NOMO-1 treated with dmso at 0.1 percent for 144 hours (cell line): ENCODE data around the gene GAB2.
"Not testable (repeated sequence)": the region's sequence is repeated elsewhere in the genome, so short reads cannot be mapped to it uniquely, and the experiment has no call there.

Experiments used
- DNase-seq: peaks from one replicate; lab custom pipeline; 2025; ENCODE audit not compliant: unreplicated experiment; lab: John Stamatoyannopoulos, UW

The GAB2 gene

DNA sequence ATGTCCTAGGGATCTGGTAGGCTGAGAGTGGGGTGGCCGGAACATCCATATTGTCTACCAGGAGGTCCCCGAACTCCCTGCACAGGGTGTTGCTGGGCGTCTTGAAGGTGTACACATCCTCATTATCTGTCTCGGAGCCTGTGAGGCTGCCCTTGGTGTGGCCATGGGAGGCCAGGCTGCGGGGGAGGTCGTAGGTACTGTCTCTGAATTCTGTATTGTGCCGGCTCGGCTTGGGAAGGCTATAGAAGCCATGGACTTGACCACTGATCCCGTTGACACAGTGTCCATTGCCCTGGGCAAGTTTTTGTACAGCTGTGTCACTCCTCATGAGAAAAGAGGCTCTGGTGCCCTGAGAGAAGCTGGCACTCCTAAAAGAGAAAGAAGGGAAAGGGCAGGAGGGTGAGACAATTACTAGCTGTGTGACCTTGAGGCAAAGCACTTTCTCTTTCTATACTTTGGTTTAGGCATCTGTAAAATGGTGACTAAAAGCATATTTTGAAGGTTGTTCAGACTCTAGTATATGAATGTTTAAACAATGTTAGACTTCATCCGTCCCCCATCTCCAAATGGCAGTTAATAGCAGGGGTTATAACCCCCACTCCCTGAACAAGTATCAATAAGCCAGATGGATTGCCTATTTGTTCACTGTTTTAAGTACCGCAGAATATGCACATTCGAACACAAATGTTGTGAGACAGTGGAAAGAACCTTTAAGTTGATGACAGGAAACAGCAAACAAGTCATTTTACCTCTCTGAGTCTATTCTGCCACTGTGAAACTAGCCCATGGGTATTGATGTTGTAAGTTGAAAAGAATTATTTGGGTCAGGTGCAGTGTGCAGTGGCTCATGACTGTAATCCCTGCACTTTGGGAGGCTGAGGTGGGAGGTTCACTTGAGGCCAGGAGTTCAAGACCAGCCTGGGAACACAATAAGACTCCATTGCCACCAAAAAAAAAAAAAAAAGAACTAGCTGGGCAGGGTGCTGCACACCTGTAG, 190.6 kb downstream of the GAB2 start:
- DNase-seq, result no peak

DNA sequence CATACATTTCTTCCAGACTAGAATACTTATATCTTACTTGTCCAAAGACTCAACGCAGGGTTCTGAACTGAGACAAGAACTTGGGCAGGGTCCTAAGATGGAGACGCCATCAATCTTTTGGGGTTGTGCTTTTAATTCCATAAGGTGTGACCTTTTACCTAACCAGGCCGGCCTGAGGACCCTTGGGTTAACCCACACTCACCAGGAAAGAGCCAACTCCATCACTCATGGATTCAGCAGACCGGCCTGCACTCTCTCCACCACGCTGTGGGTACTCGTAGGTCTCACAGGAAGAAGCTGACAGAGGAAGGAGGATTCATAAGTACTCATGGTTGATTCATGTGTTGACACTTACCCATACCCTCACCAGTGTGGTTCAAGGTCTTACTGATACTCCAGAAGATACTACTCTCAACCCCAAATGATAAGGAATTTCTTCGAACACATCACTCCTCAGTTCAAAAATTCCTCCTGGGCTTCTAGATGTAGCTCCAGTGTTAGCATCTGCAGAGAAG, 192.7 kb downstream of the GAB2 start:
- DNase-seq, result no peak

DNA sequence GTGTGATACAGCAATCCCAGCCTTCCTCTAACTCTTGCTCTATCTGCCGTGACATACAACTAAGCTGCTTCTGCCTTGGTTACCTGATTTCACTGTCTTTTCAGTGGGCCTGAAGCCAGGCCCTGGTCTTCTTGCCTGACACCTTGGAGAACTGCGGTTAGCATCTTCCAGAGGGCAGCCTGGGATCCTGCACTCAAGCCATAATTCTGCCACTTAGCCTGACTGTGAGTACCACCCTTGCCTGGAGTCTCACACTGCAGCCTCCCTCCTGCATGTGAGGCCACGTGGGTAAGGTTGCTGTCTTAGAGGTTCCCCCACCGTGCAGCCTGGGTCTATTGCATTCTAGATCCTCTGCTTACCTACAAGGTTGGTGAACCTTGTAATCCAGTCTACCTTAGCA, 193.1 kb downstream of the GAB2 start:
- DNase-seq, result no peak

DNA sequence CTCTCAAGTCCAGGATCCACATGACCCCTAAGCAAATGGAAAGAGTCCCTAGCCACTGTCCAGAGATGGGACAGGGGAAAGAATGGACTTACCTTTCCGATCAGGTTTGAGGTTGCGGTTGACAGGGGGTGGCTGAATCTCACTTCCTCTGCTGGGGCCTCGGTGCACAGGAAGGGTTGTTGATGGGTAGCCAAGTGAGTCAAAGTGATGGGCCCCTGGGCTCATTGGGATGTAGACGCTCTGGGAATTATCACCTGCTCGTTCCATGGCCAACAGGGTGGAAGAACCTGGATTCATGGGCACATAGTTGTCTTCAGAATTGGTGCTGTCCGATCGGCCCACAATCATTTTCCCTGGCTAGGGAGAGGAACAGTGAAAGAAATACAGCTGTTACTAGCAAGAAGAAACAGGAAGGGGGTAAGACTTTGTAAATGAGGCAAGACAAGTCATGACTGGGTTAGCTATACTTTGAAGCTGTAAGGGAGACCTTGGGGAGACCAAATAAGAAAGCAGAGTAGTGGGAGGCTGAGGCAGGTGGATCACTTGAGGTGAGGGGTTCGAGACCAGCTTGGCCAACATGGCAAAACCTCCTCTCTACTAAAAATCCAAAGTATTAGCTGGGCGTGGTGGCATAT, 194.2 kb downstream of the GAB2 start:
- no peak for DNase-seq

DNA sequence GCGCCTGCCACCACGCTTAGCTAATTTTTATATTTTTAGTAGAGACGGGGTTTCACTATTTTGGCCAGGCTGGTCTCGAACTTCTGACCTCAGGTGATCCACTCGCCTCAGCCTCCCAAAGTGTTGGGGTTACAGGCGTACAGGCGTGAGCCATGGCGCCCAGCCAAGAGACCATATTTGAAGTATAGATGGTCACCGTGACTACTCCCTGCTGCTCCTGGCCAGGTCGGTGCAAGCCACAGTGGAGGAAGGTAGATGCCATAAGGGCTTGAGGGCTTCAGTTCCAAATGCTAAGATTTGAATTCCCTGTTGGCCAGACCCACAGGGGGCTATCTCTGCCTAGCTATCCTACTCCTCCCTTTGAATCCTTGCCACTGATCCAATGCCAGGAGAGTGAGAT, 194.9 kb downstream of the GAB2 start:
- not testable (repeated sequence) for DNase-seq

DNA sequence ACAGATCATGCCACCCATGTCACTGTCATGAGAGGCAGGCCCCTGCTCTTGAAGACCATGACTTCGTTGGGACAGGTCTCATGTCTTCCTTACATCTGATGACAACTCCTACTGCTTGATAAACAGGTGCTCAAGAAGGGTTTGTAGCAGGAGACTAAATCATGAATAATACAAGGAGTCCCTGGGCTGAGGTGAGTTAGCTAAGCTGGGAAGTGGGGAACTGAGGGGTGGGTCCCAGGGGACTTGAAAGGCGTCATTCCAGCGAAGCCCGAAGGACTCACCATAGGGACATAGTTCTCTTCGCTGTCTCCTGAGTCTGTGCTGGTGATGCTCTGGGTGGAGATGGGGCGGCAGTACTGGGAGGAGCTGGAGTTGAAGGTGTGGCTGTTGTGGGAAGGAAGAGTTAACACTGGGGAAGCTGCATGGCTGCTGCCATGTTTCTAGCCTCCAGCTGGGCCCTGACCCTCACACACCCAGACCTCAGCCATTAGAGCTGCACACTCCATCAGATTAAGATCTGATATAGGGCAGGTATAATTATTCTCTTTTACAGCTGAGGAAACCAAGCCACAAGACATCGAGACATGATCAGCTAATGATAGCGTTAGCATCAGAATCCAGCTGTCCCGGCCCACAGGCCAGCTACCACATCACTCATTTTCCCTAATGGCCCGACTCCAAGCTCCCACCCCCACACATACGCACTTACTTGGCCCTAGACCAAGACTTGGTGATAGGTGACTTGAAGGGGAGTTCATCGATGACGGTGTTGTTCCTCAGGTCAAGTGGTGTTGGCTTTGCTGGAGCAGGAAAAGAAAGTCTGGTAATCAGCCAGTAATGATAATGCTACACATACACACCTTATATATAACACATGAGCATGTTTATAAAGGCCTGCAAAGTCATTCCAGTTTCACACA, 196.0 kb downstream of the GAB2 start:
- no peak for DNase-seq

DNA sequence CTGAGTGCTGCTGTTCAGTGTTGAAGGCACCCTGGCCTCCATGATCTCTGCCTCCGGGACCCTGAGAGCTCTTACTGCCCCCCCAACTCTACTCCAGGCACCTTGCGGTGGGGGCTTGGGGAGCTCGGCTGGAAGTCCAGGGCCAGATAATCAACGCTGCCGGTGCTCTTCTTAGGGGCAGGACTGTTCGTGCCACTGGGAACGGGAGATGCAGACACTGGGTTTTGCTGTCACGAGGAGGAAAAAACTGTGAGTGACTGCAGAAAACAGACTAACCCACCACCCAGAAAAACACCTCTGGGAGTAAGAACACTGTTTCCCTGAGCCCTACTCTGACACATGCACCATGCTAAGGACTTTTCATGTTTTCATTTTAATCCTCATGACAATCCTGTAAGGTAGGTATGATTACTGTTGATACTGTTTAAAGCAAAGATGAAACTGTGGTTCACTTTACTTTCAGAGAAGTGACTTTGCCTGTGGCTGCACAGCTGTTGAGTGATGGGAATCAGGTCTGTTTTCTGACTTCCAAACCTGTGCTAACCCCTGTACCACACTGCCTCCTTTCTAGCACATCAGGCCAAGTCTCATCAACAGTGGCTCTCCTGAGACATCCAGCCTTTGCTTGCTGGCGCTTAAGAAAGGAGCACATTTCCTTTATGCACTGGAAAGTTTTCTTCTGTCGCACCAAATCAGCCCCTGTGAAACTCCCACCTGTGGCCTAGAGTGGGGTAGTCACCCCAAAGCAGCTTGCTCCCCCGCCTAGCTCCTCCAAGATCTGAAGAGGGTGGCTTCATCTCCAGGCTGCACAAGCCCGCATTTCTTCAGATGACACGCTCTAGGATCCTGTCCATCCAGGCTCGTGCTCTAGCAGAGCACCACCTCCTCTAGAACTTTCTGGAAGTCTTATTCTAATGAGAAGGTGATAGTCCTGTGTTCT, 197.1 kb downstream of the GAB2 start:
- no peak for DNase-seq

DNA sequence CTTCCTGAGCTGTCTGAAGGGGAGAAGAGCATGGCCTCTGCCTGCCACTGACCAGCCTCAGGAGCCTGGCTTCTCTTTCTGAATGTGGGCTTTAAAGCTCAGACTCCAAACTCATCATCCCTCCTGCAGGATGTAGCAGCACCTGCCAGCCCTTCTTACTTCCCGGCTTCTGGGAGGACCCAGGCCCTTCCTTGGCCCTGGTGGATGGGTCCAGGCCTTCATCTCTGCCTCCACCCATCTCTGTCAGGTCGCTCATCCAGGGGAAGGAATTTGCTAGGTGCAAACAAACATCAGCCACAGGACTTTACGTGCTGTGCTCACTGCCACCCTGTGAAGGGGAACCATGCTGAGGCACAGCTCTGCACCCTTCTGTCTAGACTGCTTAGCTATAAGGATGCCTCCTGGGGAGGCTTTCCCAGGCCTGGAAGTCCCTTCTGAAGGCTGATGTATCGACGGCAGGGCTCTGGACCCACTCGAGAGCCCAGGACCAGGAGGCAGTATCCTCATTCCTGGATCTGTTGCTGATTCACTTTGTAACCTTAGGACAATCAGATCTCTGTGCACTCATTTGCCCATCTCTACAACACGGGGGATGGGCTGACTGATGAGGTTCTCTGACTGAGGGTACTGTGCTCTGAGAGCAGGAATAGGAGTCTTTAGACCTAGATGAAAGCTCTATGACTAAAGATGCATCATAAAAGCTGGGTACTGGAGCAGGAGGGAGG, 198.0 kb downstream of the GAB2 start:
- DNase-seq, result no peak

DNA sequence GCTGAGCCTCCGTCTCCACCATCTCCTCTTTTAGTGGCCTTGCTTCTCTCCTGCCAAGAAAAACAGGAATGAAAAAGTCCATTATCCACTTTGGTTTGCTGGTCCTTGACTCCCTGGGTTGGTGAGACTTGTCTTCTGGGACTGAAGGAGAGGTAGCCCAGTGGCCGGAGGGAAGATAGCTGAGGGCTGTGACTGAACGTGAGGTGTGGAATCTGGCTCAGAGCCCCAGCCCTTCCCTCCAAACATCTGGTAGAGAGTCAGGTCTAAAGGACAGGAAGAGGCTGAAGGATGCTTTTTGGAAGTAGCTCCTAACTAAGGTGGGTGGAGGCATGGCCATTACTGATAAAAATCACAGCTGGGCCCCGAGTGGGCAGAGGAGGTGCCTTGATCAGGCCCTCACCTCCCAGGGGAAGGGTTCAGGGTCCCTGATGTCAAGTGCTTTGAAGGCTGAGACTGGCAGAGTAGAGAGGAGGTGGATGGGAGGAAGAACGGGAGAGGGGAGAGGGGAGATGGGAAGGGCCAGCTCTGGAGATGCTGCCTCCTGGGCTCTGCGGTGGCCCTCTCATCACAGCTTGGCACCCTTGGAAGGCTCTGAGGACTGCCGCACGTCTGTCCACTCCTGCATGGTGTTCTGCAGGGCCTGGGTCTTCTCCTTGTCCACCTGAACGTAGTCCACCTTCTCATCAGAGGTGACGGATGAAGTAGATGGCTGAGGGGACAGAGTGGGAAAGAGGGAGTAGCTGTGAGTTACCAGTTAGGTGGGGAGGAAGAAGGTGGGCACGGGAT, 198.7 kb downstream of the GAB2 start:
- DNase-seq, result no peak

DNA sequence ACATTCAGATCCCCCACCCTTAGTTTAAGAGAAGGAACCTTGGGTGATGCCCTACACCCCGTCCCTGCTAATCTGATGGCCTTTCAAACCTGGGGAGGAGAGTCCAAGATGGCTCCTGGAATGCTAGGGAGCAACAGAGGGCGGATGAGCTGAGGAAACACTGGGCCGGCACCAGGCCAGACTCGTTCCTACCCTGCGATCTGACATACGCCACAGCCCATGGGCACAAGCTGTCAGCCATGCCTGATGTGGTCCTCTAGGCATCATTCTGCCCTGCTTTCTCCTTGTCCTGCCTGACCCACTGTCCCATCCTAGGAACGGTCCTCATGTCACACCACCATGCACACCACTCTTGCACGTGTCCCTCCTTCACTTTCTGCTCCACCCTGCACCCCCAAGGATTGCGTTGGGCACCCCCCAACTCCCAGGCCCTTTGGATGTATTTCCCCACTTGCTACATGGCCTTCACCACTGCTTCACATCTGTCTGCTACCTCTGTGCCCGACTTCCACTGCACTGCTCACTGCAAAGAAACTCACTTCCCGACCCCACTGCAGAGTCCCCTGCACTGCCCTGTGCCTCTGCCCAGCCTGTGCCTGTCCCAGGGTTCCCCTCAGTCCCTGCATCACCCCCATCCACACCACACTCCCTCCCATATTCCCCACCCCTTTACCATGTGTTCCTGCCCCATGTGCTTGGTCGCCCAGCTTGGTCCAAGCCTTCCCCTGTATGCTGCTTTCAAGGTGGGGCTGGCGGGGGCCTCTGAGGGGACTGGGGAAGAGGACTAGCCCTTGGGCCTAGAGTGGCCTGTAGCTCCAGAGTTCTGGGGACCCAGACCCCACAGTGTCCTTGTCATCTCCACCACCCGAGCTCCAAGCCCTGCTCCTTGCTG, 199.7 kb downstream of the GAB2 start:
- no peak for DNase-seq

DNA sequence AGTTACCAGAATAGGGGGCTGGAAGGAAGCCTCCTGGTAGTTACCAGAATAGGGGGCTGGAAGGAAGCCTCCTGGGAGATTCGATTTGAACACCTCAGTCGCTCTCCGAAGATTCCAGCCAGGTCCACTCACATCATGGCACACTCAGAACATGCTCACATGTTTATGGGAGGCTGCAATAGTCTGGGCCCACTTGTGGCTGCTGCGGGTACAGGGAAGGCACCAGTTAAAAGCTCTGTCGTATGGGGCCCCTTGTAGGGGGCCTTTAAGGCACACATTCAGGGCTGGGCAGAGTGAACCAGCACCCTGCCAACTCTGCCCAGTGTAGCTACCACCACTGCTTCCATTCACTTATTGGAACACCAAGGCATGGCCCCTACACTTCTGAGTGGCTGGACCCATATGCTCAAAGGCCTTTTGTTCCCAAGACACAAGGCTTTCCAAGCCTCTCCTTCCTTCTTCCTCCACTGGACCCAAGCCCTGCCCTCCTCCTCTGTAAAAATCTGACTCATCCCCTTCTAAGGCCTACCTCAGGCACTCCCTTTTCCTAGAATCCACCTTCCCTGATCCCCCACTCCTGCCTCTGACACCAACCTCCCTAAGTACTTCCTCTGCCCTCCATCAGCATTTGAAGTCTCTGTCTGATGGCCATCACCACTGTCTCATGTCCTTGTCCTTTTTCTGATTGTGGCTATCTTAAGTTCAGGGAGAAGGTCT, 200.9 kb downstream of the GAB2 start:
- no peak for DNase-seq

DNA sequence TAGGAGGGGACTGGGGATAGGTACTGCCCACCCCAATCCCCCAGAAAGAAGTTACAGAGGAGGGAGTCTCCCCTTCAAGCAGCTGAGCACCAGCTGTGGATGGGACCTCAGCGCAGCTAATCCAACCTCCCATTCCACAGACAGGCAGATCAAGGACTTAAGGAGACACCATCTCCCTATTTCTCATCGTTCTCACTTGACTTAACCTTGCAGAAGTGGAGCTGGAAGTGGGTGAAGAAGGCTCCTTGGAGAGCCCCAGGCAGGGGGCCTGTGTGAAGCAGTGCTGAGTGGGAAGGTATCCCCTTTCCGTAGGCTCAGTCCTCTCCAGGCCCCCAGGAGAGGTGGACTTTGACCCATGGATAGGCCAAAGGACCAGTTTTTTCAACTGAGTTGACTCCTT, 201.6 kb downstream of the GAB2 start:
- no peak for DNase-seq

DNA sequence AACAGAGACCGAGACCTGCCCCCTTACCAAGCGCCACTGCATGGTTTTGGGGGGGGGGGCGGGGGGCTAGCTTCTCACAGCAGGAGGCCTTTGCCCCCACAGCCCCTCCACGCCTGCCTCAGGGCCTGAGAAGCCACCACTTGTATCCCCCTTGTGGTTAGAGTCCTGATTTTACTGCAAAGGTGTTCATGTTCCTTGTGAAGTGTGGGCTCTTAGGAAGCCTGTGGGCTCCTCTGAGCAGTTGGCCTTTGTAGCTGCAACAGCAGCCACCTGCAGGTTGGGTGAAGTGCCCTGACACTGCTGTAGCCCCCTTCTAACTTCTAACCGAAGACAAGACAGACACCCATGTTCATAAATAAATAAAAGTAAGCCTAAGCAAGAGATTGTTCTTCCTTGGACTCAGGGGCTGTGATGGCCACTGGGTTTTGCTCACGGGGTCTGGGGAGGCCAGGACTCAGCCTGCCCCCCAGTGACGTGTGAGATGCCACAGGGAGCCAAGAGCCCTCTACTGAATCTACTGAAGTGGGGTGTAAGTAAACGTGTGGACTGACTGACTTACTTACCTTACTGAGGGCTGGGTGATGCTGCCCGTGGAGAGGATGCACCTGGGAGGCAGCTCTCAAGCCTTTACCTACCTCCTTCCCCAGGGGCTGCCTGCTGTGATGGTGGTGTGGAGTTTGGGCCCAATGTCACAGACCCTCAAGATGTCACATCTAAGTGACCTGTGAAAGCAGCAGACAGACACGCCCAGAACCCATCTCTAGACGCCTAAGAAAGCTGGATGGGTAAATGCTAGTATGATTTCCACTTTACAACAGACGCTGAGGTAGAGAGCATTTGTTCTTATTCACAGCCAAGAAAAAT, 203.1 kb downstream of the GAB2 start:
- DNase-seq, result no peak

DNA sequence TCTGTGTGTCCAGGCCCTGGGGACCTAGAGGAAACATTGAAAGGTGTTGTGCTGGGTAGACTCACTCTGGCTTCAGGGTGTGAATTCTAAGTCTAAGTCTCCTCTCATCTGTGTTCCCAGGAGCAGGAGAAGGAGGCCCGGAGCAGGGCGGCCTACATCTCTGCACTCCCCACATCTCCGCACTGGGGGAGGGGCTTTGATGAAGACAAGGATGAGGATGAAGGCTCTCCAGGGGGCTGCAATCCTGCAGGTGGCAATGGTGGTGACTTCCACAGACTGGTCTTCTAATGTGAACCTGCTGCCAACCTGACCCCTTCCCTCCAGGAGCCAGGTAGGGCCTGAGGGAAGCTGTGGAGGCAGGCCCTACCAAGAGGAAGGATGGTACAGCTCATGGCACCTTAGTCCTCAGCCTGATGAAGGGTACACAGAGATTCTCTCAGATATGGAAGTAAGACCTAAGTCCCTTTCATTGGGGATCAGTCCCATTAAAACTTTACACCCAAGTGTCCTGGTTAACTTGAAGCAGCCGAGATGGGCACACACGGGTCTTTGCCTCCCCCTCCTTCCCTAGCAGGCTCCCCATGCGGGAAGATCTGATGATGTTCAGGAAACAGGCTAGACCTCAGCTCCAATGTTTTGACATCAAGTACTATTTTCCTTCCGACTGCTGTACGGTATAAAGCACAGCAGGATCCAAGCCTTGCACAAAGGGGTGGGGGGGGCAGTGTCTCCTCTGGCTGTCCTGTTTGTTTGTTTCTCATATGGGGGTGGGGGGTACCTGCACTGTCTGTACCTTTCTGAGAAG, 203.9 kb downstream of the GAB2 start:
- no peak for DNase-seq
